ENCODE results near the gene PPM1B. TPM values are rescaled to one million over a fixed set of nuclear protein-coding genes. Genes with fewer than 3 reads are reported as not detected.

Gene PPM1B
- total and polyA plus RNA-seq, 2 of the 8 experiments (the other 6 are each of a cell fraction or from before 2014, with no cell fraction given), result 43.6 to 126 TPM

- Histone ChIP-seq H3K9ac (replicated peaks in 1 of 4; ENCODE audit: extremely low read depth in 1 of 4, low read depth in 3 of 4, low read length in 3 of 4) (no peak overlapping the region), H2BK120ac (replicated peaks; ENCODE audit: low read depth, low read length) (no peak overlapping the region), H3K23ac (ENCODE audit: insufficient read length) (no peak overlapping the region), H4K20me1 (replicated peaks in 1 of 2; ENCODE audit: control insufficient read depth in 1 of 2, insufficient read depth in 2 of 2, low read length in 2 of 2) (no peaks in the 10 kb centered on the region), H3K23me2 (ENCODE audit: low read depth, low read length) (no peaks in the 10 kb centered on the region), H4K5ac (ENCODE audit: insufficient read length, low read depth, low read length) (no peak overlapping the region), H2BK12ac (ENCODE audit: low read depth, low read length) (no peak overlapping the region), H3K56ac (replicated peaks; ENCODE audit: insufficient read length, low read depth, low read length) (no peak overlapping the region), H3K4me1 (replicated peaks in 1 of 4; ENCODE audit: control insufficient read depth in 3 of 4, insufficient read depth in 4 of 4, low read length in 3 of 4) (peaks cover 2 to 8% (median 2%) of the 10 kb centered on the region in 4 experiments; a peak in 5 of 7 replicates), H2AK5ac (ENCODE audit: low read depth, low read length) (no peak overlapping the region), H3K14ac (ENCODE audit: insufficient read length) (no peak overlapping the region), H4K8ac (ENCODE audit: extremely low read depth, insufficient read depth, low read length) (no peak overlapping the region), H3K79me1 (ENCODE audit: low read depth, low read length) (no peaks in the 10 kb centered on the region), H3K27ac (ENCODE audit: low read depth, low read length) (no peak overlapping the region), H3K27me3 (replicated peaks in 1 of 4; ENCODE audit: control insufficient read depth in 3 of 4, extremely low read depth in 1 of 4, insufficient read depth in 3 of 4, low read length in 3 of 4) (no peaks in the 10 kb centered on the region), H2AFZ (ENCODE audit: low read length) (no peak overlapping the region), H2BK5ac (ENCODE audit: low read depth, low read length) (no peak overlapping the region), H3K79me2 (ENCODE audit: control insufficient read depth in 1 of 2, insufficient read depth in 2 of 2, low read length in 2 of 2) (no peaks in the 10 kb centered on the region), H3K18ac (ENCODE audit: extremely low read depth, low read length) (no peak overlapping the region), H3K4ac (replicated peaks; ENCODE audit: insufficient read length, low read depth, low read length) (no peak overlapping the region), H4K91ac (replicated peaks; ENCODE audit: insufficient read length, low read length) (no peak overlapping the region), H3K4me2 (ENCODE audit: insufficient read depth in 1 of 2, low read depth in 2 of 2, low read length in 2 of 2) (no peak overlapping the region), H3K36me3 (ENCODE audit: control insufficient read depth in 2 of 4, insufficient read depth in 4 of 4, low read length in 3 of 4) (no peaks in the 10 kb centered on the region), H2BK15ac (ENCODE audit: low read length) (no peak overlapping the region), H2BK20ac (ENCODE audit: low read length) (no peak overlapping the region), H3K4me3 (ENCODE audit: extremely low read depth in 1 of 4, insufficient read depth in 2 of 4, low read depth in 3 of 4, low read length in 4 of 4) (no peak overlapping the region), H3K9me3 (ENCODE audit: insufficient read depth in 2 of 2, low read depth in 1 of 2, low read length in 1 of 2) (no peaks in the 10 kb centered on the region)
- DNase-seq (ENCODE audit: low read depth in 1 of 2, low spot score in 2 of 2) (no peak), FAIRE-seq (no peak)
- ChIA-PET CTCF (ENCODE audit: partially characterized antibody) (interaction anchor here (0.6 to 3.3 kb wide), 17 partner anchors 7 to 711 kb away, joined by 3 to 20 read pairs (median 4); no protein-coding TSS in a partner anchor), POLR2A (ENCODE audit: partially characterized antibody) (interaction anchor here (0.9 to 1.5 kb wide), 3 partner anchors 7 to 80 kb away, joined by 3 to 5 read pairs (median 4); partner anchors contain the start of gene PPM1B)
- TF ChIP-seq CHD1 (IDR thresholded peaks at IDR 0.05; ENCODE audit: low read depth, low read length) (no peak), MAFK (IDR thresholded peaks at IDR 0.05; ENCODE audit: low read depth, low read length) (no peak), CHD2 (IDR thresholded peaks at IDR 0.05; ENCODE audit: low read length) (no peak), TCF12 (IDR thresholded peaks at IDR 0.05; ENCODE audit: low read depth, low read length) (no peak), CBX5 (IDR thresholded peaks at IDR 0.05; ENCODE audit: low read depth, low read length) (no peak), SP1 (IDR thresholded peaks at IDR 0.05; ENCODE audit: low read depth, low read length) (no peak), CTBP2 (IDR thresholded peaks at IDR 0.05; ENCODE audit: borderline replicate concordance, insufficient read depth, insufficient read length, low read length) (no peak)
- WGBS, 2 experiments (ENCODE audit: extremely low coverage in 1 of 2, insufficient coverage in 1 of 2, insufficient read length in 1 of 2, insufficient replicate concordance in 2 of 2, low coverage in 1 of 2, low lambda C conversion rate in 2 of 2, missing lambda C conversion rate in 1 of 2), result 77% methylated on average over 3 of the region's 3 CpGs; no CpG with 5 or more reads in 1 of the 2 experiments
Observed at GRCh38 chr2:44245083-44245861, 76.6 kb downstream of the PPM1B start.
